ENCODE results near the gene R3HDM2.

DNA sequence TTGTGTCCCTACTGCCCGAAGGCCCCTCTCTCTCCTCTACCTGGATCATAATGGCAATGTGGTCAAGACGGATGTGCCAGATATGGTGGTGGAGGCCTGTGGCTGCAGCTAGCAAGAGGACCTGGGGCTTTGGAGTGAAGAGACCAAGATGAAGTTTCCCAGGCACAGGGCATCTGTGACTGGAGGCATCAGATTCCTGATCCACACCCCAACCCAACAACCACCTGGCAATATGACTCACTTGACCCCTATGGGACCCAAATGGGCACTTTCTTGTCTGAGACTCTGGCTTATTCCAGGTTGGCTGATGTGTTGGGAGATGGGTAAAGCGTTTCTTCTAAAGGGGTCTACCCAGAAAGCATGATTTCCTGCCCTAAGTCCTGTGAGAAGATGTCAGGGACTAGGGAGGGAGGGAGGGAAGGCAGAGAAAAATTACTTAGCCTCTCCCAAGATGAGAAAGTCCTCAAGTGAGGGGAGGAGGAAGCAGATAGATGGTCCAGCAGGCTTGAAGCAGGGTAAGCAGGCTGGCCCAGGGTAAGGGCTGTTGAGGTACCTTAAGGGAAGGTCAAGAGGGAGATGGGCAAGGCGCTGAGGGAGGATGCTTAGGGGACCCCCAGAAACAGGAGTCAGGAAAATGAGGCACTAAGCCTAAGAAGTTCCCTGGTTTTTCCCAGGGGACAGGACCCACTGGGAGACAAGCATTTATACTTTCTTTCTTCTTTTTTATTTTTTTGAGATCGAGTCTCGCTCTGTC, 26.1 kb upstream of the R3HDM2 start:
- TF ChIP-seq, protein P1, sequence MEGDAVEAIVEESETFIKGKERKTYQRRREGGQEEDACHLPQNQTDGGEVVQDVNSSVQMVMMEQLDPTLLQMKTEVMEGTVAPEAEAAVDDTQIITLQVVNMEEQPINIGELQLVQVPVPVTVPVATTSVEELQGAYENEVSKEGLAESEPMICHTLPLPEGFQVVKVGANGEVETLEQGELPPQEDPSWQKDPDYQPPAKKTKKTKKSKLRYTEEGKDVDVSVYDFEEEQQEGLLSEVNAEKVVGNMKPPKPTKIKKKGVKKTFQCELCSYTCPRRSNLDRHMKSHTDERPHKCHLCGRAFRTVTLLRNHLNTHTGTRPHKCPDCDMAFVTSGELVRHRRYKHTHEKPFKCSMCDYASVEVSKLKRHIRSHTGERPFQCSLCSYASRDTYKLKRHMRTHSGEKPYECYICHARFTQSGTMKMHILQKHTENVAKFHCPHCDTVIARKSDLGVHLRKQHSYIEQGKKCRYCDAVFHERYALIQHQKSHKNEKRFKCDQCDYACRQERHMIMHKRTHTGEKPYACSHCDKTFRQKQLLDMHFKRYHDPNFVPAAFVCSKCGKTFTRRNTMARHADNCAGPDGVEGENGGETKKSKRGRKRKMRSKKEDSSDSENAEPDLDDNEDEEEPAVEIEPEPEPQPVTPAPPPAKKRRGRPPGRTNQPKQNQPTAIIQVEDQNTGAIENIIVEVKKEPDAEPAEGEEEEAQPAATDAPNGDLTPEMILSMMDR (conservative IDR thresholded peaks at IDR 0.05; ENCODE audit: low read length) = no peak
- TF ChIP-seq EZH2phosphoT487 (IDR thresholded peaks at IDR 0.05; ENCODE audit: borderline replicate concordance) = no peak
